Stomach (tissue), 4 donors: Measurements from ENCODE around the gene HSPBAP1.

Experiments used
- CTCF ChIP-seq, 7 experiments: fragments of 450-650 bp in 4 of 7; fragments of 200-600 bp in 3 of 7; sonication (generic) in 3 of 7; IDR thresholded peaks; one replicate each; pipeline ENCODE4 v1.5.1; 2016 to 2019; ENCODE audit warnings: antibody characterized with exemption in 7 of 7, control low read depth in 2 of 7, mild to moderate bottlenecking in 1 of 7
- EP300 ChIP-seq: sonication (generic); formaldehyde crosslinking; IDR thresholded peaks from one replicate; pipeline ENCODE4 v1.6.1; 2017; ENCODE audit warnings: antibody characterized with exemption
- POLR2A ChIP-seq, 4 donors: fragments of 450-650 bp; IDR thresholded peaks; one replicate each; pipeline ENCODE4 v1.6.1; 2016; ENCODE audit warnings: antibody characterized with exemption in 4 of 4, control low read depth in 2 of 4, mild to moderate bottlenecking in 1 of 4, moderate library complexity in 1 of 4

- TF ChIP-seq CTCF (IDR thresholded peaks at IDR 0.05), result no peak
- TF ChIP-seq POLR2A (IDR thresholded peaks at IDR 0.05), result no peak
- no peak for TF ChIP-seq EP300
Observed at GRCh38 chr3:122770521-122771202, 23.0 kb downstream of the HSPBAP1 start.
